PC-3 (cell line): Measurements from ENCODE around the gene SHROOM2. TPM values are rescaled to one million over a fixed set of nuclear protein-coding genes. Genes with fewer than 3 reads are reported as not detected.
A peak's percentile ranks its signal among the peaks of the same experiment; 100 is the strongest.

Experiments used
- ATAC-seq: fragments of 200-7000 bp; cut with Tn5 transposase; 2 replicates; pipeline ENCODE4 v1.9.1; 2020; ENCODE audit warnings: mild to moderate bottlenecking, moderate library complexity
- BruUV-seq: library from RNA; stranded (reverse); fragments of 400-500 nt; replicated peaks from 2 replicates; lab custom pipeline; 2021; lab: Mats Ljungman, UMichigan
- CTCF ChIA-PET: fragments of 300-600 bp; sonication (Branson Sonifier 250); formaldehyde crosslinking; loops from one replicate; lab custom pipeline; 2022; ENCODE audit warnings: antibody characterized with exemption; lab: Charles Lee
- POLR2A ChIA-PET: fragments of 300-600 bp; sonication (Branson Sonifier 250); formaldehyde crosslinking; loops from one replicate; lab custom pipeline; 2022; ENCODE audit warnings: antibody characterized with exemption; ENCODE audit not compliant: unreplicated experiment; lab: Charles Lee
- DNase-seq: peaks from one replicate; pipeline ENCODE4 v3.0.0-alpha.2; 2015
- H2AFZ ChIP-seq: fragments of 300-600 bp; sonication (generic); 2 replicates; pipeline ENCODE4 v1.6.0; 2016; ENCODE audit warnings: antibody characterized with exemption, low read length
- H3F3A ChIP-seq: fragments of 300-600 bp; sonication (generic); one replicate; pipeline ENCODE4 v1.6.0; 2017; ENCODE audit warnings: antibody characterized with exemption, low read length, control low read depth, mild to moderate bottlenecking; ENCODE audit not compliant: unreplicated experiment
- H3K27ac ChIP-seq: fragments of 300-600 bp; sonication (generic); 2 replicates; pipeline ENCODE4 v1.5.1; 2016; ENCODE audit warnings: mild to moderate bottlenecking, low read length
- H3K27me3 ChIP-seq: fragments of 300-600 bp; sonication (generic); 2 replicates; pipeline ENCODE4 v1.6.1; 2016; ENCODE audit warnings: low read length, mixed read lengths
- H3K36me3 ChIP-seq: fragments of 300-600 bp; sonication (generic); 2 replicates; pipeline ENCODE4 v1.6.1; 2016; ENCODE audit warnings: low read depth, mixed run types, low read length, mixed read lengths
- H3K4me1 ChIP-seq: fragments of 300-600 bp; sonication (generic); 2 replicates; pipeline ENCODE4 v1.5.1; 2016; ENCODE audit warnings: low read length; ENCODE audit not compliant: insufficient read depth
- H3K4me2 ChIP-seq: fragments of 300-600 bp; sonication (generic); 2 replicates; pipeline ENCODE4 v1.6.0; 2016; ENCODE audit warnings: low read length
- H3K4me3 ChIP-seq: fragments of 300-600 bp; sonication (generic); 2 replicates; pipeline ENCODE4 v1.5.1; 2016; ENCODE audit warnings: mild to moderate bottlenecking, low read length, mixed read lengths
- H3K79me2 ChIP-seq: fragments of 300-600 bp; sonication (generic); 2 replicates; pipeline ENCODE4 v1.6.1; 2017; ENCODE audit warnings: low read length, mixed read lengths
- H3K9ac ChIP-seq: fragments of 300-600 bp; sonication (generic); 2 replicates; pipeline ENCODE4 v1.6.0; 2016; ENCODE audit warnings: mild to moderate bottlenecking, low read length
- H3K9me2 ChIP-seq: fragments of 300-600 bp; sonication (generic); replicated peaks from 2 replicates; pipeline ENCODE4 v1.6.1; 2016; ENCODE audit warnings: mixed run types, low read length, mixed read lengths
- H3K9me3 ChIP-seq: fragments of 300-600 bp; sonication (generic); 2 replicates; pipeline ENCODE4 v1.6.1; 2016; ENCODE audit warnings: low read length, mixed read lengths
- H4K20me1 ChIP-seq: fragments of 300-600 bp; sonication (generic); 2 replicates; pipeline ENCODE4 v1.6.1; 2016; ENCODE audit warnings: low read length, mixed read lengths
- EZH2 ChIP-seq: fragments of 300-600 bp; sonication (generic); IDR thresholded peaks from one replicate; pipeline ENCODE4 v1.6.1; 2017; ENCODE audit warnings: antibody characterized with exemption, mild to moderate bottlenecking, low read length; ENCODE audit not compliant: unreplicated experiment
- EZH2phosphoT487 ChIP-seq: fragments of 300-600 bp; sonication (generic); IDR thresholded peaks from 2 replicates; pipeline ENCODE4 v1.6.1; 2018; ENCODE audit warnings: mild to moderate bottlenecking, antibody characterized with exemption, low read length, borderline replicate concordance
- intact Hi-C: fragments of 100-400 bp; cut with micrococcal nuclease; formaldehyde crosslinking; loops from 2 replicates; pipeline ENCODE4 v1.9.0; 2023
- total RNA-seq: library from RNA; depleted of rRNA; stranded (reverse); fragments of >200 nt; gene quantifications from 2 replicates; pipeline ENCODE4 v1.2.3, GENCODE V29; 2014
- TF ChIP-seq, protein P1 (sequence below): fragments of 300-600 bp; sonication (generic); conservative IDR thresholded peaks from 2 replicates; pipeline ENCODE4 v1.5.1; 2017; ENCODE audit warnings: antibody characterized with exemption, low read depth, mild to moderate bottlenecking, low read length

The SHROOM2 gene
- total RNA-seq, 1 experiment from 2014 or later = 6.5 TPM

DNA sequence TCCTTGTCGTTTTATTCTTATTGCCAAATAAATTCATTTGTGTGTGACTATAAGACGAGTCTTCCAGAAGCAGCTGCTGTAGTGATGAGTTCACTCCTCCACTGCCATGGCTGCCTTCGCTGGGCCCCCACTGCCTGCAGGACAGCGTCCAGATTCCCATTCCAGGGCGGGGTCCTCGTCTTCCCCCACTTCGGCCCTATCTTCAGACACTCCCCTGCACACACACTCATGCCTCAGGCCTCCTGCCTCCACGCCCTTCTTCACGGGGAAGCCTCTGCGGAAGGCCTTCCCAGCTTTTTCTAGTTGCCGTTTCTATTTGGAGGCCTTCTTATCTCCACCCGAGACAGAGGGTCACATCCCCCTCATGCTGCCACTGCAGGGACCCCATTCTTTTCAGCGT, 80.4 kb downstream of the SHROOM2 start:
- no peak for TF ChIP-seq EZH2phosphoT487
- TF ChIP-seq, protein P1, sequence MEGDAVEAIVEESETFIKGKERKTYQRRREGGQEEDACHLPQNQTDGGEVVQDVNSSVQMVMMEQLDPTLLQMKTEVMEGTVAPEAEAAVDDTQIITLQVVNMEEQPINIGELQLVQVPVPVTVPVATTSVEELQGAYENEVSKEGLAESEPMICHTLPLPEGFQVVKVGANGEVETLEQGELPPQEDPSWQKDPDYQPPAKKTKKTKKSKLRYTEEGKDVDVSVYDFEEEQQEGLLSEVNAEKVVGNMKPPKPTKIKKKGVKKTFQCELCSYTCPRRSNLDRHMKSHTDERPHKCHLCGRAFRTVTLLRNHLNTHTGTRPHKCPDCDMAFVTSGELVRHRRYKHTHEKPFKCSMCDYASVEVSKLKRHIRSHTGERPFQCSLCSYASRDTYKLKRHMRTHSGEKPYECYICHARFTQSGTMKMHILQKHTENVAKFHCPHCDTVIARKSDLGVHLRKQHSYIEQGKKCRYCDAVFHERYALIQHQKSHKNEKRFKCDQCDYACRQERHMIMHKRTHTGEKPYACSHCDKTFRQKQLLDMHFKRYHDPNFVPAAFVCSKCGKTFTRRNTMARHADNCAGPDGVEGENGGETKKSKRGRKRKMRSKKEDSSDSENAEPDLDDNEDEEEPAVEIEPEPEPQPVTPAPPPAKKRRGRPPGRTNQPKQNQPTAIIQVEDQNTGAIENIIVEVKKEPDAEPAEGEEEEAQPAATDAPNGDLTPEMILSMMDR = no peak
- no peaks in the 10 kb centered on the region for H4K20me1 ChIP-seq
- no peak overlapping the region for H3K9ac ChIP-seq
- ChIA-PET CTCF (interaction anchor here (0.7 kb wide), 1 partner anchor 8 kb away, joined by 10 read pairs; no protein-coding TSS in a partner anchor), POLR2A (no interaction called here)
- peak; percentile 46 for ATAC-seq
- H3K4me2 ChIP-seq = peak overlapping the region; percentile 47
- H3K27ac ChIP-seq = peak overlapping the region; percentile 47
- H2AFZ ChIP-seq = peak overlapping the region; percentile 25; the same call in 1 of the 2 replicates
- BruUV-seq = no TSS peak
- H3K4me1 ChIP-seq = peaks cover 15% of the 10 kb centered on the region
- H3F3A ChIP-seq = no peaks in the 10 kb centered on the region
- no peaks in the 10 kb centered on the region for H3K9me2 ChIP-seq
- intact Hi-C loops = no loop called here
- DNase-seq = peak; percentile 12
- no peaks in the 10 kb centered on the region for H3K27me3 ChIP-seq
- no peaks in the 10 kb centered on the region for H3K9me3 ChIP-seq
- H3K4me3 ChIP-seq = no peak overlapping the region
- no peaks in the 10 kb centered on the region for H3K79me2 ChIP-seq
- no peaks in the 10 kb centered on the region for H3K36me3 ChIP-seq

DNA sequence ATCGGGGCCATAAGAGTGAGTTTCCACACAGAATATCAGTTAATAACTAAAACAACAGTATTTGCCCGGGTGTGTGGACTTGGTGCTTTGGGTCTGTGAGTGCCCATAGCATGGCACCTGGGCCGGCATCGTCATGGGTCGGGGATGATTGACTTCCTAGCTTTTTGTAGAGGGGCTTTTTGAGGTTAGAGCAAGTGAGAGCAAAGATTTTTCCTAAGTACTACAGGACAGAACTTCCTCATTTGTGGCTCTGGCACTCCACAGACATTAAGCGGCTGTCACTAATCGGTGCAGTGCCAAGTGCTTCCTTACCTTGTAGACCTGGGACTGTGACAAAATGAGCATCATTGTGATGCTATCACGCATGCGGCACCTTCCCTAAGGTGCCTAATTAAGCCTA, 81.0 kb downstream of the SHROOM2 start:
- H3K9me2 ChIP-seq = no peaks in the 10 kb centered on the region
- TF ChIP-seq EZH2 (no peak), EZH2phosphoT487 (no peak)
- TF ChIP-seq, protein P1 = no peak
- no peaks in the 10 kb centered on the region for H3K79me2 ChIP-seq
- CTCF ChIA-PET = no interaction called here
- H3K4me3 ChIP-seq = no peak overlapping the region
- H3K27me3 ChIP-seq = no peaks in the 10 kb centered on the region
- no peak overlapping the region for H2AFZ ChIP-seq
- POLR2A ChIA-PET = no interaction called here
- no peaks in the 10 kb centered on the region for H3K9me3 ChIP-seq
- no peak overlapping the region for H3K9ac ChIP-seq
- no peaks in the 10 kb centered on the region for H3F3A ChIP-seq
- intact Hi-C loops = no loop called here
- no TSS peak for BruUV-seq
- no peaks in the 10 kb centered on the region for H4K20me1 ChIP-seq
- no peak for DNase-seq
- H3K4me2 ChIP-seq = peak overlapping the region; percentile 47
- H3K4me1 ChIP-seq = peaks cover 15% of the 10 kb centered on the region
- H3K27ac ChIP-seq = peak overlapping the region; percentile 47; the same call in 1 of the 2 replicates
- H3K36me3 ChIP-seq = no peaks in the 10 kb centered on the region
- no peak for ATAC-seq

DNA sequence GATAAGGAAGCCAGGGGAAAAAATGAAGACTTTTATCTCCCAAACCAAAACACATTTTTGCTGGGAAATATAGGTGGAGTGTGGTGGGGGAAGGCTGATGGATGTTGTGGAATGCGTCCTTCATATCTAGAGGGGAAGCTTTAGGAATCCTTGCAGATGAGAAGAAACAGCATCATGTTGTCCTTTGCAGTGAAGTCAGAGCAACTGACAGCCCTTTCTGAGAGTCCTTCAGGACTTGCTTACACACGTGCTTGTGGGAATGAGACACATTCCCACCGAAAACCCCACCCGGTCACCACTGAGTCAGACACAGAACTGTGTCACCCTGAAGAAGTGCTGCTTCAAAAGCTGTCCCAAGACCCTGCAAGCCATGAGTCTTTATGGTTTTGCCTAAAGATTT, 81.5 kb downstream of the SHROOM2 start:
- no peak overlapping the region for H2AFZ ChIP-seq
- no peak overlapping the region for H3K27ac ChIP-seq
- H3K9ac ChIP-seq = no peak overlapping the region
- H3K27me3 ChIP-seq = no peaks in the 10 kb centered on the region
- no peaks in the 10 kb centered on the region for H3K9me3 ChIP-seq
- no peaks in the 10 kb centered on the region for H3K9me2 ChIP-seq
- no peaks in the 10 kb centered on the region for H3K79me2 ChIP-seq
- no TSS peak for BruUV-seq
- H3K4me2 ChIP-seq = no peak overlapping the region
- no peaks in the 10 kb centered on the region for H3F3A ChIP-seq
- H3K4me3 ChIP-seq = no peak overlapping the region
- CTCF ChIA-PET = no interaction called here
- POLR2A ChIA-PET = no interaction called here
- H3K36me3 ChIP-seq = no peaks in the 10 kb centered on the region
- H3K4me1 ChIP-seq = peaks cover 15% of the 10 kb centered on the region
- no peak for TF ChIP-seq EZH2
- TF ChIP-seq EZH2phosphoT487 = no peak
- TF ChIP-seq, protein P1 = no peak
- H4K20me1 ChIP-seq = no peaks in the 10 kb centered on the region
- ATAC-seq (no peak), DNase-seq (no peak)
- intact Hi-C loops = no loop called here
